Caco-2 (cell line): ENCODE measurements around the gene KIF4A. TPM values are rescaled to one million over a fixed set of nuclear protein-coding genes. Genes with fewer than 3 reads are reported as not detected.

ENCODE experiments used
- BruUV-seq: library from RNA; stranded (reverse); fragments of 400-500 nt; replicated peaks from 2 replicates; lab custom pipeline; 2021; lab: Mats Ljungman, UMichigan
- CTCF ChIA-PET: fragments of 300-600 bp; sonication (Branson Sonifier 250); formaldehyde crosslinking; loops from one replicate; lab custom pipeline; 2022; ENCODE audit warnings: antibody characterized with exemption; lab: Charles Lee
- POLR2A ChIA-PET: fragments of 300-600 bp; sonication (Branson Sonifier 250); formaldehyde crosslinking; loops from one replicate; lab custom pipeline; 2022; ENCODE audit warnings: antibody characterized with exemption; lab: Charles Lee
- DNase-seq, 2 experiments: peaks; one replicate each; pipeline versions ENCODE4 v3.0.0 to v3.0.0-alpha.2; 2020 to 2022
- H3K27me3 ChIP-seq: replicated peaks from 2 replicates; pipeline ENCODE4 v1.6.0; 2011; ENCODE audit warnings: low read length; ENCODE audit not compliant: control insufficient read depth, insufficient read depth
- H3K36me3 ChIP-seq: 2 replicates; pipeline ENCODE4 v1.5.1; 2011; ENCODE audit warnings: low read length; ENCODE audit not compliant: control insufficient read depth, insufficient read depth
- H3K4me1 ChIP-seq: fragments of 250-450 bp; sonication (Bioruptor Pico); 2 replicates; pipeline ENCODE4 v1.5.1; 2020; ENCODE audit warnings: mild to moderate bottlenecking
- H3K4me3 ChIP-seq: 2 replicates; pipeline ENCODE4 v1.5.1; 2011; ENCODE audit warnings: low read depth, mild to moderate bottlenecking, control low read depth, low read length
- H3K9me3 ChIP-seq: fragments of 250-450 bp; sonication (Bioruptor Pico); 2 replicates; pipeline ENCODE4 v1.5.1; 2020; ENCODE audit warnings: mild to moderate bottlenecking, moderate library complexity
- H3K27ac Mint-ChIP-seq: one replicate; pipeline ENCODE4 v1.8.0; 2022; ENCODE audit warnings: mixed read lengths; ENCODE audit not compliant: unreplicated experiment
- H3K27me3 Mint-ChIP-seq: one replicate; pipeline ENCODE4 v1.8.0; 2022; ENCODE audit warnings: mixed read lengths; ENCODE audit not compliant: insufficient read depth, unreplicated experiment
- H3K36me3 Mint-ChIP-seq: one replicate; pipeline ENCODE4 v1.8.0; 2022; ENCODE audit warnings: mild to moderate bottlenecking, mixed read lengths; ENCODE audit not compliant: insufficient read depth, unreplicated experiment
- H3K4me1 Mint-ChIP-seq: one replicate; pipeline ENCODE4 v1.8.0; 2022; ENCODE audit warnings: low read depth, mixed read lengths; ENCODE audit not compliant: unreplicated experiment
- H3K4me3 Mint-ChIP-seq: one replicate; pipeline ENCODE4 v1.8.0; 2022; ENCODE audit warnings: mild to moderate bottlenecking, moderate library complexity, mixed read lengths; ENCODE audit not compliant: unreplicated experiment
- H3K9me3 Mint-ChIP-seq: one replicate; pipeline ENCODE4 v1.8.0; 2022; ENCODE audit warnings: mixed read lengths; ENCODE audit not compliant: unreplicated experiment
- CTCF ChIP-seq, 2 experiments: fragments of 200-600 bp in 1 of 2; IDR thresholded peaks; 1 replicate in 1 of 2; 2 replicates in 1 of 2; pipeline versions ENCODE4 v1.5.1 to v1.8.0; 2011 to 2022; ENCODE audit warnings: antibody characterized with exemption in 1 of 2, control low read depth in 1 of 2, inconsistent platforms in 1 of 2, low read depth in 1 of 2, low read length in 1 of 2, mild to moderate bottlenecking in 1 of 2, moderate library complexity in 1 of 2; ENCODE audit not compliant: insufficient read depth in 1 of 2, severe bottlenecking in 1 of 2, unreplicated experiment in 1 of 2
- intact Hi-C: fragments of 100-400 bp; cut with micrococcal nuclease; formaldehyde crosslinking; loops from one replicate; pipeline ENCODE4 v1.10.0; 2022; ENCODE audit not compliant: unreplicated experiment
- total RNA-seq: library from RNA; stranded (reverse); gene quantifications from 2 replicates; pipeline ENCODE4 v1.2.3, GENCODE V29; 2022

The KIF4A gene
- total RNA-seq, 1 experiment from 2014 or later, result 39.6 TPM

DNA sequence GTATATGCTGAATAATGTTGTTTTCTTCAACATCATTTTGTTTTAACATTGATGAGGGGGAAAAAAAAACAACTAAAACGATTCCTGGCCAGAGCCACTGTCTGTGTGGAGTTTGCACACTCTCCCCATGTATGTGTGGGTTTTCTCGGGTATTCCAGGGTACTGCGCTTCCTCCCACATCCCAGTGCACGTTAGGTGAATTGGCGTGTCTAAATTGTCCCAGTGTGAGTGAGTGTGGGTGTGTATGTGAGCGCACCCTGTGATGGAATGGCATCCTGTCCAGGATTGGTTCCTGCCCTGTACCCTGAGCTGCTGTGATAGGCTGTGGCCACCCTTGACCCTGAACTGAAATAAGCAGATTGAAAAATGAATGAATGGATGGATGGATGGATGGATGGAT, 152.3 kb downstream of the KIF4A start:
- no peaks in the 10 kb centered on the region for H3K36me3 Mint-ChIP-seq
- DNase-seq, result no peak
- POLR2A ChIA-PET, result no interaction called here
- no peak overlapping the region for H3K4me3 Mint-ChIP-seq
- Histone ChIP-seq H3K4me3 (no peak overlapping the region), H3K27me3 (no peaks in the 10 kb centered on the region), H3K36me3 (no peaks in the 10 kb centered on the region), H3K4me1 (no peaks in the 10 kb centered on the region), H3K9me3 (no peaks in the 10 kb centered on the region)
- CTCF ChIA-PET, result no interaction called here
- no peaks in the 10 kb centered on the region for H3K9me3 Mint-ChIP-seq
- no peak overlapping the region for H3K27ac Mint-ChIP-seq
- intact Hi-C loops, result no loop called here
- H3K4me1 Mint-ChIP-seq, result no peaks in the 10 kb centered on the region
- H3K27me3 Mint-ChIP-seq, result peaks cover 12% of the 10 kb centered on the region
- TF ChIP-seq CTCF (IDR thresholded peaks at IDR 0.05; ENCODE audit: insufficient read depth in 1 of 2, low read depth in 1 of 2, low read length in 1 of 2, severe bottlenecking in 1 of 2, unreplicated experiment in 1 of 2), result no peak
- no TSS peak for BruUV-seq

DNA sequence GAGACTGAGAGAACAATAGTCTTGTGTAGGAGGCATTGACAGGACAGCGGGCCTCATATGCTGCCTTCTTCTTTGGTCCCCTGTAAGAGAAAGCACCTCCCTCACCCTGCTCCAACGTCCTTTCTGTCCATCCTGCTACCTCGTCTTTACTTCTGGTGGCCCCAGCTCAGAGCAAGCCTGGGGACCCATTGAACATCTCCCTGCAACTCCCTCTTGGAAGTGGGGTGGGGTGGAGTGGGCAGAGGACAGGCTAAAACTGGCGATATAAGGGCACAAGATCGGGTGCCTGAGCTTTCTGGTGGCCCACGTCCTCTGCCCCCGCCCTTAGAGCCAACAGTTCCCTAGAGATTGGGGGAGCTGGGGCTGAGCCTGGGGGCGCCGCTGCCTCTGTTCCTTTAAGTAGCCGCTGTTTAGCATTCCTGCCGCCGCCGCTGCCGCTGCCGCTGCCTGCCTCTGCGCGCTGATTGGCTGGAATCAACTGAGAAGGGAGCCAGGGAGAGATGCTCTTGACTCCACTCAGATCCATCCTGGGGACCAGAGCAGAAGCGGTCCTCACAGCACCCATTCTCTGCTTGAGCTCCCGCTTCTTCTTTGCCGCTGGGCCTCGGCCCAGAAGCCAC, 154.5 kb downstream of the KIF4A start, which contains the start of gene DLG3:
Gene DLG3, plus strand, starts transcription at position 510 of the 620 bp plus-strand sequence. CDS start 367 bp downstream, outside the sequence.
- Mint-ChIP-seq H3K27me3 (peaks cover 12% of the 10 kb centered on the region), H3K27ac (no peak within 1 kb of the TSS), H3K9me3 (no peaks in the 10 kb centered on the region), H3K4me3 (no peak within 1 kb of the TSS), H3K36me3 (no peaks in the 10 kb centered on the region), H3K4me1 (no peaks in the 10 kb centered on the region)
- intact Hi-C loops, result no loop called here
- peak; percentile 45 to 46 for DNase-seq
- Histone ChIP-seq H3K27me3 (no peaks in the 10 kb centered on the region), H3K9me3 (no peaks in the 10 kb centered on the region), H3K4me1 (no peaks in the 10 kb centered on the region), H3K36me3 (no peaks in the 10 kb centered on the region), H3K4me3 (no peak within 1 kb of the TSS)
- no peak for TF ChIP-seq CTCF (IDR thresholded peaks at IDR 0.05; ENCODE audit: insufficient read depth in 1 of 2, low read depth in 1 of 2, low read length in 1 of 2, severe bottlenecking in 1 of 2, unreplicated experiment in 1 of 2)
- POLR2A ChIA-PET, result no interaction called here
- CTCF ChIA-PET, result interaction anchor here (0.8 kb wide), 1 partner anchor 220 kb away, joined by 3 read pairs; no protein-coding TSS in a partner anchor
- BruUV-seq, result no TSS peak

GRCh38 chrX:70444946-70445656, 155.2 kb downstream of the KIF4A start:
- H3K27me3 ChIP-seq, result no peaks in the 10 kb centered on the region
- H3K4me1 Mint-ChIP-seq, result no peaks in the 10 kb centered on the region
- no peak overlapping the region for H3K27ac Mint-ChIP-seq
- no peaks in the 10 kb centered on the region for H3K36me3 Mint-ChIP-seq
- ChIA-PET CTCF (interaction anchor here (0.8 kb wide), 1 partner anchor 220 kb away, joined by 3 read pairs; no protein-coding TSS in a partner anchor), POLR2A (no interaction called here)
- no peaks in the 10 kb centered on the region for H3K4me1 ChIP-seq
- DNase-seq, result no peak
- no peaks in the 10 kb centered on the region for H3K9me3 ChIP-seq
- H3K9me3 Mint-ChIP-seq, result no peaks in the 10 kb centered on the region
- H3K36me3 ChIP-seq, result no peaks in the 10 kb centered on the region
- H3K27me3 Mint-ChIP-seq, result peaks cover 11% of the 10 kb centered on the region
- intact Hi-C loops, result no loop called here
- BruUV-seq, result no TSS peak
- H3K4me3 ChIP-seq, result no peak overlapping the region
- H3K4me3 Mint-ChIP-seq, result no peak overlapping the region
- no peak for TF ChIP-seq CTCF (IDR thresholded peaks at IDR 0.05; ENCODE audit: insufficient read depth in 1 of 2, low read depth in 1 of 2, low read length in 1 of 2, severe bottlenecking in 1 of 2, unreplicated experiment in 1 of 2)
